Measurements from ENCODE around the gene SPAG8. TPM values are rescaled to one million over a fixed set of nuclear protein-coding genes. Genes with fewer than 3 reads are reported as not detected.

Gene SPAG8
- polyA plus RNA-seq, 1 donor (not counting 4 experiments of a cell fraction or from before 2014, with no cell fraction given), result 0.08 TPM

- H3K27ac ChIP-seq (ENCODE audit: control insufficient read depth, insufficient read depth, low read length), result peak overlapping the region; percentile 53
- no peaks in the 10 kb centered on the region for H3K79me2 ChIP-seq (ENCODE audit: control insufficient read depth, insufficient read depth, low read length)
- peaks cover 37% of the 10 kb centered on the region for H3K4me1 ChIP-seq (ENCODE audit: control insufficient read depth, extremely low read depth, insufficient read depth, low read length)
- peaks cover 2% of the 10 kb centered on the region for H3K9me1 ChIP-seq (ENCODE audit: control insufficient read depth, extremely low read depth, insufficient read depth, low read length)
- H3K4me3 ChIP-seq (ENCODE audit: control insufficient read depth in 2 of 3, extremely low read depth in 1 of 3, insufficient read depth in 2 of 3, low read depth in 1 of 3, low read length in 3 of 3), result no peak overlapping the region
- H4K20me1 ChIP-seq (ENCODE audit: control insufficient read depth, extremely low read depth, insufficient read depth, low read length), result no peaks in the 10 kb centered on the region
- dilution Hi-C loops (cut with MboI; ENCODE audit: extremely low pct_ligation_motif_present, low sequenced_read_pairs), result no loop called here
- FAIRE-seq (peak; percentile 91), DNase-seq (ENCODE audit: low read depth, low spot score) (no peak)
- no peaks in the 10 kb centered on the region for H3K9me3 ChIP-seq (ENCODE audit: control insufficient read depth, low read depth, low read length)
- peaks cover 0 to under 1% of the 10 kb centered on the region in 2 experiments for H3K36me3 ChIP-seq (ENCODE audit: control insufficient read depth in 2 of 2, extremely low read depth in 1 of 2, insufficient read depth in 2 of 2, low read length in 2 of 2)
- no peak overlapping the region for H3K9ac ChIP-seq (ENCODE audit: control insufficient read depth, extremely low read depth, insufficient read depth, low read length)
- H3K27me3 ChIP-seq (ENCODE audit: control insufficient read depth, extremely low read depth, insufficient read depth, low read length), result no peaks in the 10 kb centered on the region
- TF ChIP-seq EZH2 (IDR thresholded peaks at IDR 0.05; ENCODE audit: low read length) (no peak), CTCF (optimal IDR thresholded peaks at IDR 0.05 in 1 of 3, IDR thresholded peaks at IDR 0.05 in 1 of 3, conservative IDR thresholded peaks at IDR 0.05 in 1 of 3; ENCODE audit: extremely low read depth in 1 of 3, insufficient read depth in 2 of 3, low read length in 3 of 3) (no peak)
- H3K4me2 ChIP-seq (ENCODE audit: control insufficient read depth, extremely low read depth, insufficient read depth, low read depth, low read length), result peak overlapping the region; percentile 34
- H2AFZ ChIP-seq (ENCODE audit: control insufficient read depth, low read length), result no peak overlapping the region
Observed at GRCh38 chr9:35844628-35845270, 32.7 kb upstream of the SPAG8 start.

- Histone ChIP-seq H2AFZ (ENCODE audit: control insufficient read depth, low read length) (no peak overlapping the region), H3K27me3 (ENCODE audit: control insufficient read depth, extremely low read depth, insufficient read depth, low read length) (no peaks in the 10 kb centered on the region), H3K36me3 (ENCODE audit: control insufficient read depth in 2 of 2, extremely low read depth in 1 of 2, insufficient read depth in 2 of 2, low read length in 2 of 2) (no peaks in the 10 kb centered on the region), H3K79me2 (ENCODE audit: control insufficient read depth, insufficient read depth, low read length) (no peaks in the 10 kb centered on the region), H3K9ac (ENCODE audit: control insufficient read depth, extremely low read depth, insufficient read depth, low read length) (no peak overlapping the region), H3K4me1 (ENCODE audit: control insufficient read depth, extremely low read depth, insufficient read depth, low read length) (peaks cover 33% of the 10 kb centered on the region), H3K9me3 (ENCODE audit: control insufficient read depth, low read depth, low read length) (no peaks in the 10 kb centered on the region), H3K9me1 (ENCODE audit: control insufficient read depth, extremely low read depth, insufficient read depth, low read length) (peaks cover 2% of the 10 kb centered on the region), H3K4me2 (ENCODE audit: control insufficient read depth, extremely low read depth, insufficient read depth, low read depth, low read length) (no peak overlapping the region), H3K4me3 (ENCODE audit: control insufficient read depth in 2 of 3, extremely low read depth in 1 of 3, insufficient read depth in 2 of 3, low read depth in 1 of 3, low read length in 3 of 3) (no peak overlapping the region), H4K20me1 (ENCODE audit: control insufficient read depth, extremely low read depth, insufficient read depth, low read length) (no peaks in the 10 kb centered on the region), H3K27ac (ENCODE audit: control insufficient read depth, insufficient read depth, low read length) (no peak overlapping the region)
- FAIRE-seq (no peak), DNase-seq (ENCODE audit: low read depth, low spot score) (no peak)
- dilution Hi-C loops (cut with MboI; ENCODE audit: extremely low pct_ligation_motif_present, low sequenced_read_pairs), result no loop called here
- TF ChIP-seq EZH2 (IDR thresholded peaks at IDR 0.05; ENCODE audit: low read length) (no peak), CTCF (optimal IDR thresholded peaks at IDR 0.05 in 1 of 3, IDR thresholded peaks at IDR 0.05 in 1 of 3, conservative IDR thresholded peaks at IDR 0.05 in 1 of 3; ENCODE audit: extremely low read depth in 1 of 3, insufficient read depth in 2 of 3, low read length in 3 of 3) (no peak)
Observed at GRCh38 chr9:35842795-35843194, 30.7 kb upstream of the SPAG8 start.

All from keratinocyte (primary cell).